Natural killer cell treated with Interleukin-12 subunit alpha and Interleukin-12 subunit beta and Interleukin-15 and Interleukin-18, amount 100 ng/mL, for 72 hours (primary cell): ENCODE measurements around the gene DPM2. TPM values are rescaled to one million over a fixed set of nuclear protein-coding genes. Genes with fewer than 3 reads are reported as not detected.
A peak's percentile ranks its signal among the peaks of the same experiment; 100 is the strongest.

Experiments
- ATAC-seq, 2 donors: fragments of 150-1000 bp; cut with Tn5 transposase in 1 of 2; sonication (Bioruptor Pico), chemical (Tn5 transposase) in 1 of 2; 2 replicates each; pipeline ENCODE4 v1.10.0; 2021
- DNase-seq: peaks from one replicate; pipeline ENCODE4 v3.0.0; 2022; ENCODE audit warnings: low spot score
- H3K27ac Mint-ChIP-seq, 2 donors: 1 replicate in 1 of 2; 2 replicates in 1 of 2; pipeline ENCODE4 v1.8.0; 2022; ENCODE audit warnings: mixed read lengths in 2 of 2, mild to moderate bottlenecking in 1 of 2, moderate library complexity in 1 of 2
- H3K27me3 Mint-ChIP-seq, 2 donors: 1 replicate in 1 of 2; 2 replicates in 1 of 2; pipeline ENCODE4 v1.8.0; 2022; ENCODE audit warnings: mixed read lengths in 2 of 2
- H3K36me3 Mint-ChIP-seq: one replicate; pipeline ENCODE4 v1.8.0; 2022; ENCODE audit warnings: mixed read lengths
- H3K4me1 Mint-ChIP-seq, 2 donors: 1 replicate in 1 of 2; 2 replicates in 1 of 2; pipeline ENCODE4 v1.8.0; 2022; ENCODE audit warnings: low read depth in 2 of 2, mixed read lengths in 2 of 2, mild to moderate bottlenecking in 1 of 2
- H3K4me3 Mint-ChIP-seq: one replicate; pipeline ENCODE4 v1.8.0; 2022; ENCODE audit warnings: mixed read lengths
- H3K9me3 Mint-ChIP-seq: 2 replicates; pipeline ENCODE4 v1.8.0; 2022; ENCODE audit warnings: mixed read lengths
- total RNA-seq, 2 donors: library from RNA; stranded (reverse); gene quantifications; one replicate each; pipeline ENCODE4 v1.2.3, GENCODE V29; 2022

The DPM2 gene, protein sequence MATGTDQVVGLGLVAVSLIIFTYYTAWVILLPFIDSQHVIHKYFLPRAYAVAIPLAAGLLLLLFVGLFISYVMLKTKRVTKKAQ
- total RNA-seq = 10 to 100 TPM; 47.9 to 74.4 TPM

DNA sequence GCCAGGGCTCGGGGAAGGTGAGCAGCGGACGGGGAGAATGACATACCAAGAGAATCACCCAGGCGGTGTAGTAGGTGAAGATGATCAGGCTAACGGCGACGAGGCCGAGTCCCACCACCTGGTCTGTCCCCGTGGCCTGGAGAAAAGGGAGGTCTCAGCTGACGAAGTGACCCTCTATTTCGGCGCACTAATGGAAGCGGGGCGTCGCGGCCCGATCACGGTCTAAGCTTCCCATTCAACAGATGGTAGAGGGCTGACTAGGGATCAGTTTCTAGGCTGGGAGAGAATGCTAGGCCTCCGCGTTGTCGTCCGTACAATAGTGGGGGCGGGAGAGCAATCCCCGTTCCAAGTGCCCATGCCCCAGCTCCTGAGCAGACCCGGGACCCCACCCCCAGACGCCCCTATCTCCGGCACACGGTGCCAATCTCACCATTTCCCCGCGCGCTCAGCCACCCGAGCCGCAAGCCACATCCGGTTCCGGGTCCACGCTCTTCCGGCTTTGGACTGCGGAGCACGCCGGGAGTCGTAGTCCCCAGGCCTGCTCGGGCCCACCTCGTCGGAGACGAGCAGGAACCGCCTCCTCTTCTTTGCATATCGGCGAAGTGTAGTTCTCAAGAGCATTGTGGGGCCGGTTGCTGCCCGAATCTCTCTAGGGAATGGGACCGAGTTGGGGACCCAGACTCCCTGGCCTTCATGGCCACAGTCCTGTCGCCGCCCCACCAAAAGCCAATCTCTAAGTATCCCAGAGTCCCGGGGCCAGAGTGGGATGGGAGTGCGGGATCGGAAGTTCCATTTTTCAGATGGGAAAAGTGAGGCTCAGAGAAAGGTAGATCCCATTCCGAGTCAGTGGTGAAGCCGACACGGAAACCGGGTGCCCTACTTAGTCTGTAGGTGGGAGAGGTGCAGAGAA, at the start of gene DPM2:
TSS of gene DPM2 (minus strand) at position 467 of the 910 bp plus-strand sequence. CDS start at position 433, 34 bp downstream.
- ATAC-seq (peak; percentile 97), DNase-seq (peak; percentile 90)
- peak within 1 kb of the TSS; percentile 95 for H3K4me3 Mint-ChIP-seq
- H3K27me3 Mint-ChIP-seq = no peaks in the 10 kb centered on the region
- H3K4me1 Mint-ChIP-seq = peaks cover 34 to 35% of the 10 kb centered on the region in 2 donors
- no peaks in the 10 kb centered on the region for H3K9me3 Mint-ChIP-seq
- H3K36me3 Mint-ChIP-seq = peaks cover 6% of the 10 kb centered on the region
- peak within 1 kb of the TSS; percentile 84 to 89 for H3K27ac Mint-ChIP-seq

DNA sequence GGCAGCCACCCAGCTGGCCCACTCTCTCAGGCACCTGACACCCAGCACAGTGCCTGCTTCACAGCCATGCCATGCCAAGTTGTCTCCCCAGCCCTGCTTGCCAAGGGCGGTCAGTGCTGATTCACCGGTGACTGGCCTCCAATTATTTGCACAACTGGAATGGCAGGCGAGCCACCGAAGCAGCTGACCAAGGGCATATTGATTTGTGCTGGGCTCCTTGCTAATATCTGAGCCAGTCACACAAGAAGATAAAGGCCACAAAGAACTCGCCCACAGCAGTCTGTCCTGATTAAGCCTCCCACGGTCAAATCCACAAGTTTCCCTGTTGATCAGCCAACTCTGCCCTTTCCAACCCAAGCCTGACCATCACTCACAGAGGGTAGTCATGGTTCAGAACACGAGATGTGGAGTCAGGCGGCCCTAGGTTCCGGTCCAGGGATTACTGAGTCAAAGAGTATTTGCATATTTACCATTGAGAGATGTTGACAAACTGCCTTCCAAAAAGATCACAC, 49.5 kb upstream of the DPM2 start:
- ATAC-seq (no peak), DNase-seq (no peak)
- no peaks in the 10 kb centered on the region for H3K36me3 Mint-ChIP-seq
- H3K27me3 Mint-ChIP-seq = no peaks in the 10 kb centered on the region
- H3K4me1 Mint-ChIP-seq = no peaks in the 10 kb centered on the region
- no peak overlapping the region for H3K4me3 Mint-ChIP-seq
- no peak overlapping the region for H3K27ac Mint-ChIP-seq
- H3K9me3 Mint-ChIP-seq = no peaks in the 10 kb centered on the region

DNA sequence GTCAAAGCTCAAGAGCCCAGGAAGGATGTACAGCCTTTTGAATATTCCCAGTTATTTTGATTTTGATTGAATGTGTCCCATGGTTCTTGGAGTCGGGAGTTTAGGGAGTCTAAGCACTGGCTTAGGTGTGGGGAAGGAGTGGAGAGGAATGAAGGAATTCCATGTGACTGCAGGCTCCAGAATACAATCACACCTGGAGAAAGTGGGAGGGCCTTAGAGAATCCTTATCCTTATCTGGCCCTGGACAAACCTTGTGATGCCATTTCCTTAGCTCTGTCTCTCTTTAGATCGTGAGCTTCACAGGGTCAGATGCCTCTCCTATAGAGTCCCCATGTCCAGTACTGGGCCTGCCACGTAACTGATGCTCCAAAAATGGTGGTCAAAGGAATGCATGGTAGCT, 47.4 kb upstream of the DPM2 start:
- no peaks in the 10 kb centered on the region for H3K27me3 Mint-ChIP-seq
- H3K27ac Mint-ChIP-seq = no peak overlapping the region
- no peak for ATAC-seq
- H3K4me3 Mint-ChIP-seq = no peak overlapping the region
- H3K36me3 Mint-ChIP-seq = no peaks in the 10 kb centered on the region
- peaks cover 5 to 8% of the 10 kb centered on the region in 2 donors for H3K4me1 Mint-ChIP-seq
- no peaks in the 10 kb centered on the region for H3K9me3 Mint-ChIP-seq
- no peak for DNase-seq

DNA sequence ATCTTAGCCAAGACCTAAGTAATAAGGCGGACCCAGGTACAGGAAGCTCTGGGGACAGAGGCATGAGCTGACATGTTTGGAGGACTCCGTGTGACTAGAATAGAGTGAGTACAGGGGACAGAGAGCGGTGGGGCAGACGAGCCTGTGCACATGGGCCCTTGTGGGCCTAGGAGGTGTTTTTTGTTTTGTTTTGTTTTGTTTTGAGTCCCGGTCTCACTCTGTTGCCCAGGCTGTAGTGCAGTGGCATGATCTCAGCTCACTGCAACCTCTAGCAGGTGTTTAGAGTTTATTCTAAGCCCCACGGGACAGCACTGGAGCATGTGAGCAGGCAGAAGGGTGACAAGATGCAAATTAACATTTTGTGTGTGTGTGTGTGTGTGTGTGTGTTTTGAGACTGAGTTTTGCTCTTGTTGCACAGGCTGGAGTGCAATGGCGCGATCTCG, 46.2 kb upstream of the DPM2 start:
- Mint-ChIP-seq H3K4me3 (no peak overlapping the region), H3K4me1 (peaks cover 12 to 17% of the 10 kb centered on the region in 2 donors), H3K9me3 (no peaks in the 10 kb centered on the region), H3K27ac (no peak overlapping the region), H3K36me3 (no peaks in the 10 kb centered on the region), H3K27me3 (no peaks in the 10 kb centered on the region)
- no peak for ATAC-seq
- no peak for DNase-seq

DNA sequence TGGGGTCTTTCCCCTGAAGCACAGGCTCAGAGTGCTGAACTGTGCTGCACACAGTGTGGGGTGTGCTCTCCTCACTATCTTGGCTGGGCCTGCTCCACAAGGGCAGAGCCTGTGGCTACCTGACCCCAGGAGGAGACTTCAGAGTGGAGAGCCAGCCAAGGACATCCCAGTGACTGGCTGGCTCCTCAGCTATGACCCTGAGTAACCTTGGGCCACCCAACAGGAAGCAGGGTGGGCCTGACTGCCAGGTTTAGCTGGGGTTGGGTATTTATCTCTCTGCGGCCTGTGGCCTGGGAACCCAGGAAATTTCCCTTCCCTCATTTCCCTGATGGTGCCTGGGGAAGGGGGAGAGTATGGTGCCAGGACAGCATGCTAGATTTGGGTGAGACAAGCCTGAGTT, 45.3 kb upstream of the DPM2 start:
- Mint-ChIP-seq H3K27ac (no peak overlapping the region), H3K4me3 (no peak overlapping the region), H3K36me3 (no peaks in the 10 kb centered on the region), H3K4me1 (peaks cover 14 to 18% of the 10 kb centered on the region in 2 donors), H3K9me3 (no peaks in the 10 kb centered on the region), H3K27me3 (no peaks in the 10 kb centered on the region)
- ATAC-seq (no peak), DNase-seq (no peak)

DNA sequence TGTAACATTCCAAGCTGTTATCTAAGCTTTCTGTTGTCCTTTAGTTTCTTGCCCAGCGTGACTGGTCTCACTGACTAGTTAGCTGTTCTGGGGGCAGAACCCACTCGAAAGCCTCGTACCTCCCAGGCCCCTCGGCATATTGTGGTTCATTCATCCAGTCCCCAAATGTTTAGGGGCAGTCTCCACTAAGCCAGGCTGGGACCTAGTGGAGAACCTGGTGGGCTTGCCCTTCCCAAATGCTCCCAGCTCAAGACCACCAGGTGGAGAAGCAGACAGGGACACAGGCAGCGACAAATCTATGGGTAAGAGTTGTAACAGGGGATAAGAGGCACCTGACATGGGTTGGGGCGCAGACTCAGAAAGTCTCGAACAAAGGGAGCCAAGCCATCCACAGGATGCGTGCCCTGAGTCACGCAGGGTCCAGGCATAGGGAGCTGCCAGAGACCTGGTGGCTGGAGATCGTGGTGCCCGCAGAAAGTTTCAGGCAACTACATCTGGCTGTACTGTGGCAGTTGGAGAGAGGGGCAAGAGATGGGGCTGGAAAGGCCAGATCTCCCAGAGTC, 44.0 kb upstream of the DPM2 start:
- H3K27me3 Mint-ChIP-seq = no peaks in the 10 kb centered on the region
- H3K4me1 Mint-ChIP-seq = peaks cover 14 to 18% of the 10 kb centered on the region in 2 donors
- ATAC-seq (no peak), DNase-seq (no peak)
- no peaks in the 10 kb centered on the region for H3K9me3 Mint-ChIP-seq
- no peaks in the 10 kb centered on the region for H3K36me3 Mint-ChIP-seq
- H3K27ac Mint-ChIP-seq = peak overlapping the region; percentile 57 to 74
- peak overlapping the region; percentile 81 for H3K4me3 Mint-ChIP-seq

DNA sequence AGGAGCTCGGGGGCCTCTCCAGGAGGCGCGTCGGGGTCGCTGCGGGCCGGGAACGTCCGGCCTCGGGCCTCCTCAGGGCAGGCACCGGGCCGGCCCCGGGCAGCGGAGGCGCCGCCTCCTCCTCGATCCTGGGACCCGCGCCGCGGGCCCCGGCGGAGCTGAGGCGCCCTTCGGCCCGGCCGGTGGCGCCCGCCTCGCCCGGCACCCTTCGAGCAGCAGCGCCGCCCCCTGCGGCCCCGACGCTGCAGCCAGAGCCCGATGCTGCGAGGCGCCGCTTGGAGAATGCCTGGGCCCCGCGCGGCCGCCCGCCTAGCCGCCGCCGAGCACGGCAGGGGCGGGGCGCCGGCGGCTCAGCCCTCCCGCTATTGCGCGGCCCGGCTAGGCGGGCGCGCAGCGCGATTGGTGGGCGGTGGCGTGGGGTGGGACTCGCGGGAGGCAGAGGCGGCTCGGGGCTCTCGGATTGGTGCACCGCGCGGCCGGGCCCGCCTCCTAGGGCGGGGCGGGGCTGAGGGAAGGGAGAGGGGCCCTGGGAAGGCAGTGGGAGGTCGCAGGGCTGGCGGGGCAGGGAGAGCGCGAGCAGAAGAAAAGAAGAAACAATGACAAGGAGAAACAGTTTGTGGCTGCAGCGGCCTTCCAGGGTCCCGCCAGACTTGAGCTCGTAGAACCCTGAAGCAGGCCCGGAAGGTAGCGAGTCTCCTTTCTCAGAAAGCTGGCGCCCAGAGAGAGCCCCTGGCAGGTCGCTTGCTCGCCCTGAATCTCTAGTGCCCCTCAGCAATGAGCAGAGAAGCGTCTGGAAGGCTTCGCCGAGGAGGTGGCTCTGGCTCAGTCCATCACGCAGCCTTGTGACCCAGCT, 43.3 kb upstream of the DPM2 start, which contains the start of gene EEIG1:
TSS of gene EEIG1 (minus strand) at position 284 of the 853 bp plus-strand sequence. CDS start 852 bp downstream, outside the sequence.
- no peaks in the 10 kb centered on the region for H3K27me3 Mint-ChIP-seq

DNA sequence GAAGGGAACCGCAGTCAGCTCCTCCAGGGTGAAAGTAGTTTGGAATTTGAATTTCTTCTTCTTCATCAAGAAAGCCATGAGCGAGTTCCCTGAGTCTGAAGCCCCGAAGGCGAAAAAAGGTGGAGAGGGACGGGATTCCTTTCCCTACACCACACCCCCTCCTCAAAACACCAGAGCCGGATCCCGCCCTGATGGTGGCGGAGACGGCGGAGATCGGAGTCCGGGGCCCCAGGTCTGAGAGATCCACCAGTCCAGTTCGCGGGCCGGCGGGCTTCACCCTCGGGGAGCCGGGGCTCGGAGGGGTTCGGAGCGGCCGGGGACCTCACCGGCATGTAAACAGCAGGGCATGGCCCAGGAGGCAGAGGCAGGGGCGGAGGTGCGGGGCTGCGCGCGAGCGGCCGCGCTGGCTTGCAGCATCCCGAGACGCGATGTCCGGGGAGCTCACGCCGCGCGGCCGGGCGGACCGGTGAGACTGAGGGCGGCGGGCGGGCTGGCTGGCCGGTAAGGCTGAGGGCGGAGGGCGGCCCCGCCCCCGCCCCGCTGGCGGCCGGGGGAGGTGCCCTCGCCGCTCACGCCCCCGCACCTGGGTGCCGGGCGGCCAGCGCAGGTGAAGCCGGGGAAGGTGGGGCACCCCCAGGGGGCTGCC, 42.5 kb upstream of the DPM2 start:
- peak; percentile 74 for DNase-seq
- Mint-ChIP-seq H3K4me1 (peaks cover 18 to 19% of the 10 kb centered on the region in 2 donors), H3K27ac (no peak overlapping the region), H3K36me3 (no peaks in the 10 kb centered on the region), H3K9me3 (no peaks in the 10 kb centered on the region), H3K4me3 (peak overlapping the region; percentile 87), H3K27me3 (no peaks in the 10 kb centered on the region)
- peak; percentile 54 to 70 for ATAC-seq

More for the DNA sequence above, 43.3 kb upstream of the DPM2 start, which contains the start of gene EEIG1:
- Mint-ChIP-seq H3K27ac (peak within 1 kb of the TSS; percentile 57 to 74), H3K4me1 (peaks cover 15 to 18% of the 10 kb centered on the region in 2 donors), H3K4me3 (peak within 1 kb of the TSS; percentile 87), H3K36me3 (no peaks in the 10 kb centered on the region), H3K9me3 (no peaks in the 10 kb centered on the region)
- ATAC-seq (peak; percentile 99), DNase-seq (peak; percentile 97)

DNA sequence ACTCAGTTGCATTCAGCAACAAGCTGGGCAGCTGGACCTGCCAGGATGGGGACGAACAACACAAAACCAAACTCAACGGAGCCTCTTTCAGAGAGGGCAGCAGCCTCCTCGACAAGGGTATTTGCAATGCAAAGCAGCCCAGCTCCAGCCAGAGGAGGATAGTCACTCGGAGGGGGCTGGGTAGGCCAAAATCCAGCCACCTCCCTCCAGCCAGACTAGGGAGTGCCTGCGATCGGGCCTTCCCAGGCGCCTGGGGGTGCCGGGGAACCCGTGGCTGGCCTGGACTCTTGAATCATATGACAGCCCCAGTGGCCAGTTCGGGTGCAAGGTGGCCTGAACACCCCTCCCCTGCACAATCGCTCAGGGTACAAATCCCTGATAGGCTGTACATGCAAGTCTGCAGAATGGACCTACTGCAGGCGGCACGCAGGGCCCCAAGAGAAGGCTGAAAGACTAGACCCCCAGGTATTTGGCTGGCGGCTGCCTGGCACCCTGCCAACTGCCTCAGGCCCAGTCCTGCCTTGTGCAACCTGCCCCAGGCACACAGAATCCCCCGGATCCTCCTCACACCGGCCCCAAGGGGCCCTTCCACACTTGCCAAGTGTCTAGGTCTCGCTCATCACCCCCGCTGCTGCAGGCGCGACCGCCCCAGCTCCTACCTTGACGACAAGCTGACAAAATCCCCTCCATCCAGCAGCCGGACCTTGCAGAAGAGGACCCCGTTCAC, 41.8 kb upstream of the DPM2 start:
- DNase-seq = no peak
- Mint-ChIP-seq H3K9me3 (no peaks in the 10 kb centered on the region), H3K4me1 (peaks cover 18 to 21% of the 10 kb centered on the region in 2 donors)

DNA sequence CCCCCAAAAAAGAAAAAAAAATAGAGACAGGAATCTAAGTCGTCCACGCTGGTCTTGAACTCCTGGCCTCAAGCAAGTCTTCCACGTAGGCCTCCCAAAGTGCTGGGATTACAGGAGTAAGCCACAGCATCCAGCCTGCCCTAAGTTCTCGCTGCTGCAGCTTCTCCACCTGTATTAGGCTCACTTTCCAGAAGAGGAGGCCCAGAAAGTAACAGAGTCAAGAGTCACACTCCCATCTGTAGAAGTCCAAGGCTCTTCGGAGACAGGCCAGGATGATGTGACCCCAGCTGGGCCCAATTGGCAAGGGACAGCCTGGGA, 41.3 kb upstream of the DPM2 start:
- H3K4me3 Mint-ChIP-seq = peak overlapping the region; percentile 87
- no peaks in the 10 kb centered on the region for H3K36me3 Mint-ChIP-seq
- H3K27ac Mint-ChIP-seq = no peak overlapping the region
- no peaks in the 10 kb centered on the region for H3K27me3 Mint-ChIP-seq
- DNase-seq (no peak), ATAC-seq (no peak)
- peaks cover 18 to 26% of the 10 kb centered on the region in 2 donors for H3K4me1 Mint-ChIP-seq
- no peaks in the 10 kb centered on the region for H3K9me3 Mint-ChIP-seq

More for the DNA sequence above, 41.8 kb upstream of the DPM2 start:
- no peaks in the 10 kb centered on the region for H3K27me3 Mint-ChIP-seq
- ATAC-seq = no peak
- no peak overlapping the region for H3K27ac Mint-ChIP-seq
- peak overlapping the region; percentile 87 for H3K4me3 Mint-ChIP-seq
- no peaks in the 10 kb centered on the region for H3K36me3 Mint-ChIP-seq

DNA sequence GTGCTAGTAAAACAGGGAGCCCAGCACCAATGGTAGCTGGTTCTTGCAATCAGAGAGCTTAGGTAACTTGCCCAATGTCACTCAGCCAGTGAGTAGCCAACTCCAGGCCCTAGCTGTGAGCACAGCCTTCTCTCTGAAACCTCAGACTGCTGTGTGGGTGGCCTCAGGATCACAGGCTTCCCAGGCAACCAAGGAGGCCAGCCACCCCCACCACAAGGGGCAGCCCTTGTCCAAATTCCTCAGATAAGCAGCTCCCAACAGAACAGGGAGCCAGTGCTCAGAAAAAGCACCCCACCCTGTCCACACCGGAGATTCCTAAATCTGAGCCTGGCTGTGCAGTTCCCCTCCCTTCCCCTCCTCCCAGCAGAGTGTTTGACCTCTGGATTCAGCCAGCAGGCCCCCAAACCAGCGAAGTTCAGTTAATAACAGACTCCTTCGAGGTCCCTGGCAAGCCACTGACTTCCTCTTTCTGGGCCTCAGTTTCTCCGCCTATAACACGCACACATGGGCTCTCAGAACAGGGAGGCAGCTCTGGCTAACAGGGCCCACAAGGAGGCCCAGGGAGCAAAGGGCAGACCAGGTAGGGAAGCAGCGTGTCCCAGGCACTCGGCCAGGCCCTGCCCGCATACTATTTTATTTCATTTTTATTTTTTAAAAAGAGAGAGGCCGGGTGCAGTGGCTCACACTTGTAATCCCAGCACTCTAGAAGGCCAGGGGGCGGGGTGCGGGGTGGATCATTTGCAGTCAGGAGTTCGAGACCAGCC, 40.4 kb upstream of the DPM2 start:
- peaks cover 18 to 26% of the 10 kb centered on the region in 2 donors for H3K4me1 Mint-ChIP-seq
- ATAC-seq = no peak

More for the DNA sequence above, 40.4 kb upstream of the DPM2 start:
- Mint-ChIP-seq H3K27me3 (no peaks in the 10 kb centered on the region), H3K36me3 (no peaks in the 10 kb centered on the region), H3K9me3 (no peaks in the 10 kb centered on the region), H3K27ac (no peak overlapping the region), H3K4me3 (no peak overlapping the region)
- no peak for DNase-seq
